ENCODE data around the gene DPYSL3.

DPYSL3 gene

GRCh38 chr5:147482706-147483180 is 27.1 kb downstream of the DPYSL3 start:
- H3K9me3 ChIP-seq (ENCODE audit: control insufficient read depth, low read length): no peaks in the 10 kb centered on the region
- H3K4me3 ChIP-seq (ENCODE audit: insufficient read depth in 1 of 2, low read depth in 1 of 2, low read length in 2 of 2): no peak overlapping the region
- H2BK5ac ChIP-seq (ENCODE audit: low read depth, low read length, poor library complexity, severe bottlenecking): no peak overlapping the region
- H3K4me1 ChIP-seq (ENCODE audit: control insufficient read depth, insufficient read depth, low read depth, low read length): peaks cover 12% of the 10 kb centered on the region
- WGBS: 80% methylated on average over 6 of the region's 7 CpGs
- DNase-seq: peak; percentile 35
- no peak overlapping the region for H2AFZ ChIP-seq (ENCODE audit: low read depth, low read length)
- H4K91ac ChIP-seq (ENCODE audit: low read length): no peak overlapping the region
- H3K4me2 ChIP-seq (ENCODE audit: low read length, poor library complexity, severe bottlenecking): no peak overlapping the region
- no peak overlapping the region for H3K4ac ChIP-seq (ENCODE audit: low read depth in 1 of 2, low read length in 2 of 2)
- no peak overlapping the region for H2BK120ac ChIP-seq (ENCODE audit: low read depth, low read length)
- no peaks in the 10 kb centered on the region for H3K36me3 ChIP-seq (ENCODE audit: control insufficient read depth in 1 of 2, insufficient read depth in 2 of 2, low read depth in 1 of 2, low read length in 2 of 2)
- H3K79me1 ChIP-seq (replicated peaks; ENCODE audit: low read length, poor library complexity, severe bottlenecking): peaks cover 4% of the 10 kb centered on the region
- no peaks in the 10 kb centered on the region for H3K27me3 ChIP-seq (ENCODE audit: control insufficient read depth in 1 of 2, insufficient read depth in 1 of 2, low read length in 2 of 2)
- H3K9ac ChIP-seq (ENCODE audit: low read length): peak overlapping the region; percentile 95
- H2BK12ac ChIP-seq (ENCODE audit: low read length in 2 of 2): peak overlapping the region; percentile 66 to 72
- no peak overlapping the region for H3K14ac ChIP-seq (ENCODE audit: low read length in 2 of 2)
- H3K27ac ChIP-seq (ENCODE audit: low read length, poor library complexity, severe bottlenecking): peak overlapping the region; percentile 90
- no peak overlapping the region for H4K8ac ChIP-seq (ENCODE audit: low read length)
- peak overlapping the region; percentile 36 for H2BK15ac ChIP-seq (ENCODE audit: low read depth, poor library complexity, severe bottlenecking)
- H3K18ac ChIP-seq (ENCODE audit: low read depth in 1 of 2, low read length in 2 of 2): peak overlapping the region in 1 of 2 experiments; percentile 84
- H3K23ac ChIP-seq (ENCODE audit: low read length in 2 of 2): no peak overlapping the region
- peak overlapping the region; percentile 47 for H2AK5ac ChIP-seq (ENCODE audit: low read length, severe bottlenecking)

- H2BK15ac ChIP-seq (ENCODE audit: low read depth, poor library complexity, severe bottlenecking): no peak overlapping the region
- H3K18ac ChIP-seq (ENCODE audit: low read depth in 1 of 2, low read length in 2 of 2): no peak overlapping the region
- H3K4me3 ChIP-seq (ENCODE audit: insufficient read depth in 1 of 2, low read depth in 1 of 2, low read length in 2 of 2): no peak overlapping the region
- no peak overlapping the region for H3K4me2 ChIP-seq (ENCODE audit: low read length, poor library complexity, severe bottlenecking)
- no peak overlapping the region for H3K23ac ChIP-seq (ENCODE audit: low read length in 2 of 2)
- H3K4me1 ChIP-seq (ENCODE audit: control insufficient read depth, insufficient read depth, low read depth, low read length): peaks cover 12% of the 10 kb centered on the region
- H3K9ac ChIP-seq (ENCODE audit: low read length): peak overlapping the region; percentile 95
- 96% methylated on average over 2 of the region's 3 CpGs for WGBS
- peak overlapping the region; percentile 88 for H2BK5ac ChIP-seq (ENCODE audit: low read depth, low read length, poor library complexity, severe bottlenecking)
- H3K14ac ChIP-seq (ENCODE audit: low read length in 2 of 2): no peak overlapping the region
- peak; percentile 79 for DNase-seq
- H3K79me1 ChIP-seq (replicated peaks; ENCODE audit: low read length, poor library complexity, severe bottlenecking): peaks cover 4% of the 10 kb centered on the region
- no peaks in the 10 kb centered on the region for H3K36me3 ChIP-seq (ENCODE audit: control insufficient read depth in 1 of 2, insufficient read depth in 2 of 2, low read depth in 1 of 2, low read length in 2 of 2)
- H4K8ac ChIP-seq (ENCODE audit: low read length): no peak overlapping the region
- no peak overlapping the region for H2BK120ac ChIP-seq (ENCODE audit: low read depth, low read length)
- no peak overlapping the region for H4K91ac ChIP-seq (ENCODE audit: low read length)
- H3K9me3 ChIP-seq (ENCODE audit: control insufficient read depth, low read length): no peaks in the 10 kb centered on the region
- H2AK5ac ChIP-seq (ENCODE audit: low read length, severe bottlenecking): peak overlapping the region; percentile 80
- peak overlapping the region in 1 of 2 experiments; percentile 54 for H3K4ac ChIP-seq (ENCODE audit: low read depth in 1 of 2, low read length in 2 of 2)
- no peaks in the 10 kb centered on the region for H3K27me3 ChIP-seq (ENCODE audit: control insufficient read depth in 1 of 2, insufficient read depth in 1 of 2, low read length in 2 of 2)
- peak overlapping the region; percentile 90 for H3K27ac ChIP-seq (ENCODE audit: low read length, poor library complexity, severe bottlenecking)
- no peak overlapping the region for H2AFZ ChIP-seq (ENCODE audit: low read depth, low read length)
- H2BK12ac ChIP-seq (ENCODE audit: low read length in 2 of 2): peak overlapping the region in 1 of 2 experiments; percentile 75
These were observed 27.8 kb downstream of the DPYSL3 start for GRCh38 chr5:147481874-147482705.

- no peaks in the 10 kb centered on the region for H3K36me3 ChIP-seq (ENCODE audit: control insufficient read depth in 1 of 2, insufficient read depth in 2 of 2, low read depth in 1 of 2, low read length in 2 of 2)
- H3K18ac ChIP-seq (ENCODE audit: low read depth in 1 of 2, low read length in 2 of 2): peak overlapping the region; percentile 13 to 58
- H3K9ac ChIP-seq (ENCODE audit: low read length): peak overlapping the region; percentile 95
- peak overlapping the region; percentile 5 to 62 for H3K4ac ChIP-seq (ENCODE audit: low read depth in 1 of 2, low read length in 2 of 2)
- no peak overlapping the region for H4K8ac ChIP-seq (ENCODE audit: low read length)
- H3K4me1 ChIP-seq (ENCODE audit: control insufficient read depth, insufficient read depth, low read depth, low read length): peaks cover 12% of the 10 kb centered on the region
- no peaks in the 10 kb centered on the region for H3K27me3 ChIP-seq (ENCODE audit: control insufficient read depth in 1 of 2, insufficient read depth in 1 of 2, low read length in 2 of 2)
- H2AFZ ChIP-seq (ENCODE audit: low read depth, low read length): no peak overlapping the region
- no peak overlapping the region for H4K91ac ChIP-seq (ENCODE audit: low read length)
- peak overlapping the region; percentile 90 for H3K27ac ChIP-seq (ENCODE audit: low read length, poor library complexity, severe bottlenecking)
- H2BK12ac ChIP-seq (ENCODE audit: low read length in 2 of 2): peak overlapping the region in 1 of 2 experiments; percentile 5
- no peak overlapping the region for H3K4me3 ChIP-seq (ENCODE audit: insufficient read depth in 1 of 2, low read depth in 1 of 2, low read length in 2 of 2)
- H3K9me3 ChIP-seq (ENCODE audit: control insufficient read depth, low read length): no peaks in the 10 kb centered on the region
- 46% methylated on average over 1 of the region's 1 CpG for WGBS
- H2BK120ac ChIP-seq (ENCODE audit: low read depth, low read length): no peak overlapping the region
- peaks cover under 1% of the 10 kb centered on the region for H3K79me1 ChIP-seq (replicated peaks; ENCODE audit: low read length, poor library complexity, severe bottlenecking)
- H3K4me2 ChIP-seq (ENCODE audit: low read length, poor library complexity, severe bottlenecking): no peak overlapping the region
- peak overlapping the region; percentile 38 for H2BK15ac ChIP-seq (ENCODE audit: low read depth, poor library complexity, severe bottlenecking)
- no peak overlapping the region for H3K14ac ChIP-seq (ENCODE audit: low read length in 2 of 2)
- H3K23ac ChIP-seq (ENCODE audit: low read length in 2 of 2): no peak overlapping the region
- H2BK5ac ChIP-seq (ENCODE audit: low read depth, low read length, poor library complexity, severe bottlenecking): peak overlapping the region; percentile 88
- H2AK5ac ChIP-seq (ENCODE audit: low read length, severe bottlenecking): peak overlapping the region; percentile 25
- DNase-seq: peak; percentile 83
These were observed 28.5 kb downstream of the DPYSL3 start for GRCh38 chr5:147481376-147481775.

GRCh38 chr5:147479949-147480348 is 29.9 kb downstream of the DPYSL3 start:
- peak; percentile 36 for DNase-seq

More at GRCh38 chr5:147479949-147480348, 29.9 kb downstream of the DPYSL3 start:
- Histone ChIP-seq H4K8ac (ENCODE audit: low read length) (no peak overlapping the region), H2AFZ (ENCODE audit: low read depth, low read length) (no peak overlapping the region), H2AK5ac (ENCODE audit: low read length, severe bottlenecking) (no peak overlapping the region), H3K27ac (ENCODE audit: low read length, poor library complexity, severe bottlenecking) (peak overlapping the region; percentile 52), H2BK12ac (ENCODE audit: low read length in 2 of 2) (peak overlapping the region in 1 of 2 experiments; percentile 49), H3K4me2 (ENCODE audit: low read length, poor library complexity, severe bottlenecking) (no peak overlapping the region), H2BK5ac (ENCODE audit: low read depth, low read length, poor library complexity, severe bottlenecking) (no peak overlapping the region), H3K4ac (ENCODE audit: low read depth in 1 of 2, low read length in 2 of 2) (no peak overlapping the region), H3K23ac (ENCODE audit: low read length in 2 of 2) (no peak overlapping the region), H3K79me1 (replicated peaks; ENCODE audit: low read length, poor library complexity, severe bottlenecking) (peaks cover under 1% of the 10 kb centered on the region), H2BK15ac (ENCODE audit: low read depth, poor library complexity, severe bottlenecking) (no peak overlapping the region), H3K14ac (ENCODE audit: low read length in 2 of 2) (no peak overlapping the region), H3K27me3 (ENCODE audit: control insufficient read depth in 1 of 2, insufficient read depth in 1 of 2, low read length in 2 of 2) (no peaks in the 10 kb centered on the region), H2BK120ac (ENCODE audit: low read depth, low read length) (no peak overlapping the region), H4K91ac (ENCODE audit: low read length) (no peak overlapping the region), H3K9me3 (ENCODE audit: control insufficient read depth, low read length) (no peaks in the 10 kb centered on the region), H3K36me3 (ENCODE audit: control insufficient read depth in 1 of 2, insufficient read depth in 2 of 2, low read depth in 1 of 2, low read length in 2 of 2) (no peaks in the 10 kb centered on the region), H3K4me3 (ENCODE audit: insufficient read depth in 1 of 2, low read depth in 1 of 2, low read length in 2 of 2) (peak overlapping the region in 1 of 2 experiments; percentile 22), H3K9ac (ENCODE audit: low read length) (no peak overlapping the region), H3K18ac (ENCODE audit: low read depth in 1 of 2, low read length in 2 of 2) (no peak overlapping the region), H3K4me1 (ENCODE audit: control insufficient read depth, insufficient read depth, low read depth, low read length) (peaks cover 12% of the 10 kb centered on the region)
- 75% methylated on average over 6 of the region's 6 CpGs for WGBS
